Right atrium auricular region (tissue), 2 donors: ENCODE measurements around the gene TMEM259. TPM values are rescaled to one million over a fixed set of nuclear protein-coding genes. Genes with fewer than 3 reads are reported as not detected.

Source experiments
- DNase-seq: peaks from one replicate; pipeline ENCODE4 v3.0.0-alpha.2; 2019; ENCODE audit warnings: low spot score
- H3K27ac ChIP-seq, 2 donors: fragments of 200-600 bp; sonication (generic); 1 replicate in 1 of 2; 2 replicates in 1 of 2; pipeline ENCODE4 v1.5.1; 2016 to 2019
- H3K27me3 ChIP-seq, 2 donors: fragments of 200-600 bp; sonication (generic); one replicate each; pipeline versions ENCODE4 v1.5.1 to v1.6.0; 2017 to 2019
- H3K36me3 ChIP-seq: fragments of 200-600 bp; sonication (generic); one replicate; pipeline ENCODE4 v1.5.1; 2016
- H3K4me1 ChIP-seq, 2 donors: fragments of 200-600 bp; sonication (generic); one replicate each; pipeline versions ENCODE4 v1.5.1 to v1.6.0; 2017 to 2019
- H3K4me3 ChIP-seq, 2 donors: fragments of 200-600 bp; sonication (generic); 1 replicate in 1 of 2; 2 replicates in 1 of 2; pipeline ENCODE4 v1.5.1; 2017 to 2019; ENCODE audit warnings: mild to moderate bottlenecking in 1 of 2, moderate library complexity in 1 of 2
- H3K9me3 ChIP-seq, 2 donors: fragments of 200-600 bp; sonication (generic); one replicate each; pipeline ENCODE4 v1.5.1; 2019
- total RNA-seq, 2 donors: library from RNA; depleted of rRNA; stranded (reverse); fragments of >200 nt; gene quantifications; one replicate each; pipeline ENCODE4 v1.1.0, GENCODE V29; 2016
- TF ChIP-seq, protein P1 (sequence below), 2 donors: fragments of 200-600 bp; sonication (generic); IDR thresholded peaks; one replicate each; pipeline ENCODE4 v1.5.1; 2019; ENCODE audit warnings: antibody characterized with exemption in 2 of 2

Gene TMEM259
- total RNA-seq, 2 donors from 2014 or later = 129 to 170 TPM

DNA sequence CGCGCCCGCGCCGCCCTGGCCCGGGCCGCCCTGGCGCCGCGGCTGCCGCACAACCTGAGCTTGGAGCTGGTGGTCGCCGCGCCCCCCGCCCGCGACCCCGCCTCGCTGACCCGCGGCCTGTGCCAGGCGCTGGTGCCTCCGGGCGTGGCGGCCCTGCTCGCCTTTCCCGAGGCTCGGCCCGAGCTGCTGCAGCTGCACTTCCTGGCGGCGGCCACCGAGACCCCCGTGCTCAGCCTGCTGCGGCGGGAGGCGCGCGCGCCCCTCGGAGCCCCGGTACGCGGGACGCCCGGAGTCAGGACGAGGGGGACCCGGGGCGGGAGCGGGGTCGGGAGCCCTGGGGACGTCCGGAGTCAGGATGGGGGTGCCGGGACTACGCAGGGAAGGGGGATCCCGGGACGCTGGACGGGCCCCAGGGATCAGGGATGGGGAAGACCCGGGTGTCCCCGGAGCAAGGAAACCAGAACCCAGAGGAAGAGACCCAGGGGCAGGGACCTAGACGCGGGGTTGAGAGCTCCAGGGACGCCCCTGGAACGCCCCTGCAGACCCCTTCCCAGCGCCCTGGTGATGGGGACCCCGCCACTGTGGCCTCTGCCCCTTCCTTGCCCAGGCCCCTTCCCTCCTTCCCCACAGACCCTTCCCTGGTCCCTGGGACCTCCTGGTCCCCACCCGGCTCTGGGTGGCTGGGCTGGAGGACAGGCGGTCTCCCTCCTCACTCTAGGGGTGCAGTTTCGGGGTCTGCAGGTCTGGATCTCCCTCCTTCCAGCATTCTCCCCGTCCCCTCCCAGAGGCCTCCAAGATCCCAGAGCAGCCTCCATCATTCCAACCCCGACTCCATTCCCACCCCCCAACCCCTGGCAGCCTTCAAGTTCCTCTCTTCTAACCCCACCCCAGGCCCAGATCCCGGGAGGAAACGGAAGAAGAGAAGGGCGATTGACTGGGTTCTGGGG is 20.1 kb downstream of the TMEM259 start:
- H3K4me1 ChIP-seq = peaks cover 0 to 26% of the 10 kb centered on the region in 2 donors
- no peaks in the 10 kb centered on the region for H3K36me3 ChIP-seq
- TF ChIP-seq, protein P1, sequence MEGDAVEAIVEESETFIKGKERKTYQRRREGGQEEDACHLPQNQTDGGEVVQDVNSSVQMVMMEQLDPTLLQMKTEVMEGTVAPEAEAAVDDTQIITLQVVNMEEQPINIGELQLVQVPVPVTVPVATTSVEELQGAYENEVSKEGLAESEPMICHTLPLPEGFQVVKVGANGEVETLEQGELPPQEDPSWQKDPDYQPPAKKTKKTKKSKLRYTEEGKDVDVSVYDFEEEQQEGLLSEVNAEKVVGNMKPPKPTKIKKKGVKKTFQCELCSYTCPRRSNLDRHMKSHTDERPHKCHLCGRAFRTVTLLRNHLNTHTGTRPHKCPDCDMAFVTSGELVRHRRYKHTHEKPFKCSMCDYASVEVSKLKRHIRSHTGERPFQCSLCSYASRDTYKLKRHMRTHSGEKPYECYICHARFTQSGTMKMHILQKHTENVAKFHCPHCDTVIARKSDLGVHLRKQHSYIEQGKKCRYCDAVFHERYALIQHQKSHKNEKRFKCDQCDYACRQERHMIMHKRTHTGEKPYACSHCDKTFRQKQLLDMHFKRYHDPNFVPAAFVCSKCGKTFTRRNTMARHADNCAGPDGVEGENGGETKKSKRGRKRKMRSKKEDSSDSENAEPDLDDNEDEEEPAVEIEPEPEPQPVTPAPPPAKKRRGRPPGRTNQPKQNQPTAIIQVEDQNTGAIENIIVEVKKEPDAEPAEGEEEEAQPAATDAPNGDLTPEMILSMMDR (IDR thresholded peaks at IDR 0.05) = no peak
- H3K9me3 ChIP-seq = no peaks in the 10 kb centered on the region
- no peak for DNase-seq
- H3K27ac ChIP-seq = no peak overlapping the region
- H3K27me3 ChIP-seq = peaks cover 3 to 29% of the 10 kb centered on the region in 2 donors
- H3K4me3 ChIP-seq = peak overlapping the region in 1 of 2 donors; percentile 19

DNA sequence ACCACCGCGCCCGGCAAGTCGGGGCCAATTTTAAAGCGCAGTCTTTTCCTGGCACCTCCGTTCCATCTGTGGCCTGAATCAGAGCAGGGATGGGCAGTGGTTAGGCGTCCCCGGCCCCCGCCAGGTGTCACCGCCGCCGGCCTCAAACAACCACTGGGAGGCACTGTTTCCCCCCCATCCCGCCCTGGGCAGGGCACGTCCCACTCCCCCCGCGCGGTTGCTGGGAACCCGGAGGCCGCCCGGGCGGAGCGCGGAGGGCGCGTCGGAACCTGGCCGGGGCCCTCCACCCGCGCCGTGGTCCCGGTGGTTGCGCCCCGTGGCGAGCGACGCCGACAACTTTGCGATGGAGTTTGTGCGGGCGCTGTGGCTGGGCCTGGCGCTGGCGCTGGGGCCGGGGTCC is 20.8 kb downstream of the TMEM259 start, which contains the start of gene GRIN3B:
GRIN3B (plus strand) TSS at position 325 of the 400 bp plus-strand sequence; CDS start at position 344, 19 bp downstream.
- H3K36me3 ChIP-seq = no peaks in the 10 kb centered on the region
- peaks cover 0 to 28% of the 10 kb centered on the region in 2 donors for H3K4me1 ChIP-seq
- peaks cover 3 to 29% of the 10 kb centered on the region in 2 donors for H3K27me3 ChIP-seq
- TF ChIP-seq, protein P1 (IDR thresholded peaks at IDR 0.05) = peak in 1 of 2 donors; percentile 58
- no peak for DNase-seq
- no peak within 1 kb of the TSS for H3K27ac ChIP-seq
- no peaks in the 10 kb centered on the region for H3K9me3 ChIP-seq
- H3K4me3 ChIP-seq = peak within 1 kb of the TSS in 1 of 2 donors; percentile 32

DNA sequence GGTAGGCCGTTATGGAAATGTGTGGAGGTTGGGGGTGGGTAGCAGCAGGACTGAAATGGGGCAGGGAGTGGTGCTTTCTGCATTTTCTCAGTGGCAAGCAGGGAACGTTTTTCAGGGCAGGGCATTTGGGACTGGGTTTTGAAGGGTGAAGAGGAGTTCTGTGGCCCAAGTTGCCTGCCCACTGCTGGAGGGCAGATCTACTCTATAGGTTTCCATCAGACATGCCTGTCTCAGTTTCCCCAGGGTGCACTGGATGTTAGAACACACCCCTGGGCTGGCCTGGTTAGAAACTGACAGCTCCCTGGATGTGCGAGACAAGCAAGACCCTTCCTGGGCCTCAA is 21.6 kb downstream of the TMEM259 start:
- H3K36me3 ChIP-seq = peaks cover 3% of the 10 kb centered on the region
- H3K27ac ChIP-seq = no peak overlapping the region
- no peak for DNase-seq
- TF ChIP-seq, protein P1 (IDR thresholded peaks at IDR 0.05) = no peak
- H3K9me3 ChIP-seq = no peaks in the 10 kb centered on the region
- H3K27me3 ChIP-seq = peaks cover 3 to 29% of the 10 kb centered on the region in 2 donors
- H3K4me3 ChIP-seq = no peak overlapping the region
- peaks cover 0 to 28% of the 10 kb centered on the region in 2 donors for H3K4me1 ChIP-seq

DNA sequence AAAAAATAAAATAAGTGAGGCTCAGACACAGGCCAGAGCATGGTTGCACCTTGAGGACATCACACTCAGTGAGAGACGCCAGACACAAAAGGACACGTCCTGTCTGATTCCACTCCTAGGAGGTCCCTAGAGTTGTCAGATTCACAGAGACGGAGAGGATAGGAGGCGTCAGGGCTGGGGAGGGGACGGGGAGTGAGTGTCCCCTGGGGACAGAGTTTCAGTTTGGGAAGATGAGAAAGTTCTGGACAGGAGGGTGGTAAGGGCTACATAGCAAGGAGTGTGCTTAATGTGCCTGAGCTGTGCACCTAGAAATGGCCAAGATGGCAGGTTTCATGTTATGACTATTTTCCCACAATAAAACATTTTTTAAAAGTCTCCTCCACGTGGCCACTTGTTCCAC is 22.9 kb downstream of the TMEM259 start:
- peaks cover 3 to 29% of the 10 kb centered on the region in 2 donors for H3K27me3 ChIP-seq
- peaks cover 11% of the 10 kb centered on the region for H3K36me3 ChIP-seq
- no peak overlapping the region for H3K4me3 ChIP-seq
- DNase-seq = no peak
- H3K4me1 ChIP-seq = peaks cover 0 to 28% of the 10 kb centered on the region in 2 donors
- no peaks in the 10 kb centered on the region for H3K9me3 ChIP-seq
- no peak overlapping the region for H3K27ac ChIP-seq
- TF ChIP-seq, protein P1 (IDR thresholded peaks at IDR 0.05) = no peak

DNA sequence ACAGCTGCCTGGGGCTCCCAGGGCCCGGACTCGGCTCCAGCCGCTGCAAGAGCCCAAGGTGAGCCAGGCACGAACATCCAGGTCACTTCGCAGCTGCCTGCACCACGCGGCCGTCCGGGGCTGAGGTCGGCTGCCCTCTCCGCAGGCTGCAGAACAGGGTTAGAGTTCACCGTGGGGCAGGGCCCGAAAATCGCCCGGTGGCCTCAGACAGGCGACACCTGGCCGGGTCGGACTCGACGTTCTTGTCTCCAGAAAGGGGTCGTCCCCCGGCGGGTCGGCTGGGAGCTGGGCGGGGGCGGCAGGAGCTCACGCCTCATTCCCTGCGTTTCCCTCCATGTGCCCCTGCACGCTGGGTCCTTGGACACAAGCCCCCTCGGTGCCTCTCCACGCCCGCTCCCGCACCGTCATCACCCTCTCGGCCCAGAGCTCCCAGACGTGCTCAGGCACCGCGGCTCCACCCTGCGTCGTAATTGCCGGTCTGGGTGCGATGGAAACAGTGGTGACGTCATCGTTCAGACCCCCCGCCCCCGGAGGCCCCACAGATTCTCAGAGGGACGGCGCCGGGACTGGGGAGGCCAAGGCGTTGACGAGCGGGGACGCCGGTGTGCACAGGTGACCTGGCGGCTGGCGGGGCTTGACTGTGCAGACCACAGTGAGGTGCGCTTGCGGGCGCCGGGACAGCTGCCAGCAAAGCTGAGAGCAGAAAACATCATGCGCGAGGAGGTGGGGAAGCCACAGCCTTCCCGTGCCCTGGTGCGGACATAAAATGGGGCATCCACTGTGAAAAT is 24.7 kb downstream of the TMEM259 start:
- Histone ChIP-seq H3K4me3 (peak overlapping the region; percentile 5 to 9), H3K27me3 (peaks cover 3 to 29% of the 10 kb centered on the region in 2 donors)

More for the DNA sequence above, 24.7 kb downstream of the TMEM259 start:
- DNase-seq = no peak
- TF ChIP-seq, protein P1 (IDR thresholded peaks at IDR 0.05) = no peak
- Histone ChIP-seq H3K27ac (no peak overlapping the region), H3K9me3 (no peaks in the 10 kb centered on the region), H3K4me1 (peaks cover 0 to 21% of the 10 kb centered on the region in 2 donors), H3K36me3 (peaks cover 16% of the 10 kb centered on the region)
